ENCODE results near the gene C4A. TPM values are rescaled to one million over a fixed set of nuclear protein-coding genes. Genes with fewer than 3 reads are reported as not detected.

C4A gene
- total RNA-seq, 1 experiment from 2014 or later, result 3.8 TPM

DNA sequence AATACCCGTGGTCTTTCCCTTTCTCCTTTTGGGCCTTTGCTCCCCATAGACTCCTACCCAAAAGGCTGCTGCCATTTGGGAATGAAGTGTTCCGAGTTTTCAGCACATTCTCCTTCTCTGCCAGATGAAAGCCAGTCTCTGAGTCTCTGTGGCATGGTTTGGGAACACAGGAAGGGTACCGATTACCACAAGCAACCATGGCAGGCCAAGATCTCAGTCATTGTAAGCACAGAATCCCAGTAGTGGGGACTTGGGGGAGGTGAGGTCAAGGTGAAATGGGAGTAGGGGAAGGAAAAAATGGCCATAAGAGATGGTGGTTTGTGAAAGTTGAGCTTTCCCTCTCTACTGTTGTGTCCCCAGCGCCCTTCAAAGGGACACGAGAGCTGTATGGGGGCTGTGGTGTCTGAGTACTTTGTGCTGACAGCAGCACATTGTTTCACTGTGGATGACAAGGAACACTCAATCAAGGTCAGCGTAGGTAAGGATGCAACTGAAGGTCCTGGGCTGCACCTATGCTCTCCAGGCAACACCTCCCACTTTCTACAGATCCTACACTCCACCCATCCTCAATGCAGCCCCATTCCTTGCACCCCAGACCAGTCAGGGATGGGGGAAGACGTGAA, 31.8 kb upstream of the C4A start (continued):
- TF ChIP-seq, protein P1, sequence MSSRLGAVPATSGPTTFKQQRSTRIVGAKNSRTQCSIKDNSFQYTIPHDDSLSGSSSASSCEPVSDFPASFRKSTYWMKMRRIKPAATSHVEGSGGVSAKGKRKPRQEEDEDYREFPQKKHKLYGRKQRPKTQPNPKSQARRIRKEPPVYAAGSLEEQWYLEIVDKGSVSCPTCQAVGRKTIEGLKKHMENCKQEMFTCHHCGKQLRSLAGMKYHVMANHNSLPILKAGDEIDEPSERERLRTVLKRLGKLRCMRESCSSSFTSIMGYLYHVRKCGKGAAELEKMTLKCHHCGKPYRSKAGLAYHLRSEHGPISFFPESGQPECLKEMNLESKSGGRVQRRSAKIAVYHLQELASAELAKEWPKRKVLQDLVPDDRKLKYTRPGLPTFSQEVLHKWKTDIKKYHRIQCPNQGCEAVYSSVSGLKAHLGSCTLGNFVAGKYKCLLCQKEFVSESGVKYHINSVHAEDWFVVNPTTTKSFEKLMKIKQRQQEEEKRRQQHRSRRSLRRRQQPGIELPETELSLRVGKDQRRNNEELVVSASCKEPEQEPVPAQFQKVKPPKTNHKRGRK (CRISPR knock-in tag; IDR thresholded peaks at IDR 0.05; ENCODE audit: borderline replicate concordance), result no peak
- TF ChIP-seq, protein P2, sequence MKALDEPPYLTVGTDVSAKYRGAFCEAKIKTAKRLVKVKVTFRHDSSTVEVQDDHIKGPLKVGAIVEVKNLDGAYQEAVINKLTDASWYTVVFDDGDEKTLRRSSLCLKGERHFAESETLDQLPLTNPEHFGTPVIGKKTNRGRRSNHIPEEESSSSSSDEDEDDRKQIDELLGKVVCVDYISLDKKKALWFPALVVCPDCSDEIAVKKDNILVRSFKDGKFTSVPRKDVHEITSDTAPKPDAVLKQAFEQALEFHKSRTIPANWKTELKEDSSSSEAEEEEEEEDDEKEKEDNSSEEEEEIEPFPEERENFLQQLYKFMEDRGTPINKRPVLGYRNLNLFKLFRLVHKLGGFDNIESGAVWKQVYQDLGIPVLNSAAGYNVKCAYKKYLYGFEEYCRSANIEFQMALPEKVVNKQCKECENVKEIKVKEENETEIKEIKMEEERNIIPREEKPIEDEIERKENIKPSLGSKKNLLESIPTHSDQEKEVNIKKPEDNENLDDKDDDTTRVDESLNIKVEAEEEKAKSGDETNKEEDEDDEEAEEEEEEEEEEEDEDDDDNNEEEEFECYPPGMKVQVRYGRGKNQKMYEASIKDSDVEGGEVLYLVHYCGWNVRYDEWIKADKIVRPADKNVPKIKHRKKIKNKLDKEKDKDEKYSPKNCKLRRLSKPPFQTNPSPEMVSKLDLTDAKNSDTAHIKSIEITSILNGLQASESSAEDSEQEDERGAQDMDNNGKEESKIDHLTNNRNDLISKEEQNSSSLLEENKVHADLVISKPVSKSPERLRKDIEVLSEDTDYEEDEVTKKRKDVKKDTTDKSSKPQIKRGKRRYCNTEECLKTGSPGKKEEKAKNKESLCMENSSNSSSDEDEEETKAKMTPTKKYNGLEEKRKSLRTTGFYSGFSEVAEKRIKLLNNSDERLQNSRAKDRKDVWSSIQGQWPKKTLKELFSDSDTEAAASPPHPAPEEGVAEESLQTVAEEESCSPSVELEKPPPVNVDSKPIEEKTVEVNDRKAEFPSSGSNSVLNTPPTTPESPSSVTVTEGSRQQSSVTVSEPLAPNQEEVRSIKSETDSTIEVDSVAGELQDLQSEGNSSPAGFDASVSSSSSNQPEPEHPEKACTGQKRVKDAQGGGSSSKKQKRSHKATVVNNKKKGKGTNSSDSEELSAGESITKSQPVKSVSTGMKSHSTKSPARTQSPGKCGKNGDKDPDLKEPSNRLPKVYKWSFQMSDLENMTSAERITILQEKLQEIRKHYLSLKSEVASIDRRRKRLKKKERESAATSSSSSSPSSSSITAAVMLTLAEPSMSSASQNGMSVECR (CRISPR knock-in tag; IDR thresholded peaks at IDR 0.05; ENCODE audit: borderline replicate concordance), result no peak
- TF ChIP-seq, protein P3, sequence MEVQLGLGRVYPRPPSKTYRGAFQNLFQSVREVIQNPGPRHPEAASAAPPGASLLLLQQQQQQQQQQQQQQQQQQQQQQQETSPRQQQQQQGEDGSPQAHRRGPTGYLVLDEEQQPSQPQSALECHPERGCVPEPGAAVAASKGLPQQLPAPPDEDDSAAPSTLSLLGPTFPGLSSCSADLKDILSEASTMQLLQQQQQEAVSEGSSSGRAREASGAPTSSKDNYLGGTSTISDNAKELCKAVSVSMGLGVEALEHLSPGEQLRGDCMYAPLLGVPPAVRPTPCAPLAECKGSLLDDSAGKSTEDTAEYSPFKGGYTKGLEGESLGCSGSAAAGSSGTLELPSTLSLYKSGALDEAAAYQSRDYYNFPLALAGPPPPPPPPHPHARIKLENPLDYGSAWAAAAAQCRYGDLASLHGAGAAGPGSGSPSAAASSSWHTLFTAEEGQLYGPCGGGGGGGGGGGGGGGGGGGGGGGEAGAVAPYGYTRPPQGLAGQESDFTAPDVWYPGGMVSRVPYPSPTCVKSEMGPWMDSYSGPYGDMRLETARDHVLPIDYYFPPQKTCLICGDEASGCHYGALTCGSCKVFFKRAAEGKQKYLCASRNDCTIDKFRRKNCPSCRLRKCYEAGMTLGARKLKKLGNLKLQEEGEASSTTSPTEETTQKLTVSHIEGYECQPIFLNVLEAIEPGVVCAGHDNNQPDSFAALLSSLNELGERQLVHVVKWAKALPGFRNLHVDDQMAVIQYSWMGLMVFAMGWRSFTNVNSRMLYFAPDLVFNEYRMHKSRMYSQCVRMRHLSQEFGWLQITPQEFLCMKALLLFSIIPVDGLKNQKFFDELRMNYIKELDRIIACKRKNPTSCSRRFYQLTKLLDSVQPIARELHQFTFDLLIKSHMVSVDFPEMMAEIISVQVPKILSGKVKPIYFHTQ (CRISPR knock-in tag; IDR thresholded peaks at IDR 0.05), result no peak

DNA sequence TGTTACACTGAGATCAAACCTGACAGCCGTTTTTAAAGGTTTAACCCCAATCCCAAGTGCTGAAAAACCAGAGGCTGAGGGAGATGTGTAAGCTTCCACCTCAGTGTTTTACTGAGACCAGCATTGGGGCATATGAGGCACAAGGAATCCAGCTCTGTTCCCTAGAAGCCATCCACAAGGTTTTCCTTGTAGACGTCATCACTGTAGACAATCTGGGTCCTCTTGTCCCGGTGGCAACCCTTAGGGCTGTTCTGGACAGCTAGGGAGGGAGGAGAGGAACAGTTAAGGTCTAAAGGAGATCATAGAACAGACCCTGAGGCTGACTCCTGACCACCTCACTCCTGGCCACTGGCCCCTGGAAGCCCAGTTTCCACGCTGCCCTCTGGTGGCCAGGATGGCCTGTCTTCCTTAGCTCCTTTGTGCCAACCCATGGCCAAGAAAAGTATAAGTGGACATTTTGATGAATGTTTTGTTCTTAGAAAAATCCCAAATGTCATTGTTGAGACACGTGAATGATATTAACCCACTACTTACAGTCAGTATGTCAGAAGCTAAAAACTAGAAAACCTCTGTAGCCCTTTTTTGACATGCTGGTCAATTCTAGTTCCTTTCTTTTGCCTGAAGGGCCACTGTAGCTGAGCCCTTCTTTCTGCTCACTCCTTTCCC, 29.6 kb upstream of the C4A start:
- ChIA-PET CTCF (interaction anchor here (0.6 to 2.1 kb wide), 39 partner anchors 10 to 405 kb away, joined by 3 to 21 read pairs (median 5); partner anchors contain the start of genes ABHD16A, ATP6V1G2, C2 and C6orf47), POLR2A (interaction anchor here (0.7 to 1.0 kb wide), 2 partner anchors 54 to 64 kb away, joined by 3 read pairs; no protein-coding TSS in a partner anchor)
- no peaks in the 10 kb centered on the region for H3K4me1 Mint-ChIP-seq
- DNase-seq (ENCODE audit: low spot score) (peak; percentile 70), ATAC-seq (peak; percentile 87)
- peaks cover 18% of the 10 kb centered on the region for H3K27me3 Mint-ChIP-seq (ENCODE audit: low read depth)
- TF ChIP-seq, protein P4, sequence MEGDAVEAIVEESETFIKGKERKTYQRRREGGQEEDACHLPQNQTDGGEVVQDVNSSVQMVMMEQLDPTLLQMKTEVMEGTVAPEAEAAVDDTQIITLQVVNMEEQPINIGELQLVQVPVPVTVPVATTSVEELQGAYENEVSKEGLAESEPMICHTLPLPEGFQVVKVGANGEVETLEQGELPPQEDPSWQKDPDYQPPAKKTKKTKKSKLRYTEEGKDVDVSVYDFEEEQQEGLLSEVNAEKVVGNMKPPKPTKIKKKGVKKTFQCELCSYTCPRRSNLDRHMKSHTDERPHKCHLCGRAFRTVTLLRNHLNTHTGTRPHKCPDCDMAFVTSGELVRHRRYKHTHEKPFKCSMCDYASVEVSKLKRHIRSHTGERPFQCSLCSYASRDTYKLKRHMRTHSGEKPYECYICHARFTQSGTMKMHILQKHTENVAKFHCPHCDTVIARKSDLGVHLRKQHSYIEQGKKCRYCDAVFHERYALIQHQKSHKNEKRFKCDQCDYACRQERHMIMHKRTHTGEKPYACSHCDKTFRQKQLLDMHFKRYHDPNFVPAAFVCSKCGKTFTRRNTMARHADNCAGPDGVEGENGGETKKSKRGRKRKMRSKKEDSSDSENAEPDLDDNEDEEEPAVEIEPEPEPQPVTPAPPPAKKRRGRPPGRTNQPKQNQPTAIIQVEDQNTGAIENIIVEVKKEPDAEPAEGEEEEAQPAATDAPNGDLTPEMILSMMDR (IDR thresholded peaks at IDR 0.05), result peak; percentile 31
- TF ChIP-seq, protein P5, sequence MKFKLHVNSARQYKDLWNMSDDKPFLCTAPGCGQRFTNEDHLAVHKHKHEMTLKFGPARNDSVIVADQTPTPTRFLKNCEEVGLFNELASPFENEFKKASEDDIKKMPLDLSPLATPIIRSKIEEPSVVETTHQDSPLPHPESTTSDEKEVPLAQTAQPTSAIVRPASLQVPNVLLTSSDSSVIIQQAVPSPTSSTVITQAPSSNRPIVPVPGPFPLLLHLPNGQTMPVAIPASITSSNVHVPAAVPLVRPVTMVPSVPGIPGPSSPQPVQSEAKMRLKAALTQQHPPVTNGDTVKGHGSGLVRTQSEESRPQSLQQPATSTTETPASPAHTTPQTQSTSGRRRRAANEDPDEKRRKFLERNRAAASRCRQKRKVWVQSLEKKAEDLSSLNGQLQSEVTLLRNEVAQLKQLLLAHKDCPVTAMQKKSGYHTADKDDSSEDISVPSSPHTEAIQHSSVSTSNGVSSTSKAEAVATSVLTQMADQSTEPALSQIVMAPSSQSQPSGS (CRISPR knock-in tag; IDR thresholded peaks at IDR 0.05; ENCODE audit: borderline replicate concordance, low read depth), result no peak
- TF ChIP-seq RORB (CRISPR knock-in tag; IDR thresholded peaks at IDR 0.05), result no peak
- peaks cover 51% of the 10 kb centered on the region for H3K36me3 Mint-ChIP-seq
- no peaks in the 10 kb centered on the region for H3K9me3 Mint-ChIP-seq
- H3K4me3 Mint-ChIP-seq, result no peak overlapping the region
- H3K27ac Mint-ChIP-seq, result no peak overlapping the region; the same call in 1 of the 2 replicates

DNA sequence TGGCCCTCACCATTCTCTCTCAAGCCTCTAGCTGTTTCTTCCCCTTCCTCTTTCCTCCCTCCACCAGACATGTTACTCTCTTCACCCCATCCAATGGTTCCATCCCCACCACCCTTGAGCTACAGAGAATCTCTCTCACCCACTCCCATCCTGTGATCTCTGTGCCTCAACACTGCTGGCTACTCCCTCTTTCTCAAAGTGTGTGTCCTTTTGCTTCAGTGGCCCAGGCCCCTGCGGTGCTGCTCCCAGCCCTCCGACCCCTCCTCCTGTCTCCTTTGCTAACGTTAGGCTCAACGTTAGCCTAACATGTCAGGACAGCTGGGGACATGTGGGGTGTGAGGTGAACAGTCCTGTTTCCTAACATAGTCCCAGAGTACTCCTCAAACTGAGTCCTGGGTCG, 29.0 kb upstream of the C4A start:
- Mint-ChIP-seq H3K36me3 (peaks cover 51% of the 10 kb centered on the region), H3K4me3 (no peak overlapping the region), H3K27ac (no peak overlapping the region; the same call in 1 of the 2 replicates), H3K4me1 (peaks cover 4% of the 10 kb centered on the region), H3K9me3 (no peaks in the 10 kb centered on the region), H3K27me3 (ENCODE audit: low read depth) (peaks cover 12% of the 10 kb centered on the region)
- no peak for ATAC-seq
- DNase-seq (ENCODE audit: low spot score), result no peak
- POLR2A ChIA-PET, result interaction anchor here (0.7 to 1.0 kb wide), 2 partner anchors 55 to 65 kb away, joined by 3 read pairs; no protein-coding TSS in a partner anchor
- CTCF ChIA-PET, result interaction anchor here (0.6 to 2.1 kb wide), 37 partner anchors 11 to 406 kb away, joined by 3 to 21 read pairs (median 5); partner anchors contain the start of genes ABHD16A, ATP6V1G2, C2 and C6orf47
- no peak for TF ChIP-seq ZNF121 (CRISPR knock-in tag; IDR thresholded peaks at IDR 0.05)
- TF ChIP-seq, protein P1 (CRISPR knock-in tag; IDR thresholded peaks at IDR 0.05; ENCODE audit: borderline replicate concordance), result no peak
- TF ChIP-seq, protein P6, sequence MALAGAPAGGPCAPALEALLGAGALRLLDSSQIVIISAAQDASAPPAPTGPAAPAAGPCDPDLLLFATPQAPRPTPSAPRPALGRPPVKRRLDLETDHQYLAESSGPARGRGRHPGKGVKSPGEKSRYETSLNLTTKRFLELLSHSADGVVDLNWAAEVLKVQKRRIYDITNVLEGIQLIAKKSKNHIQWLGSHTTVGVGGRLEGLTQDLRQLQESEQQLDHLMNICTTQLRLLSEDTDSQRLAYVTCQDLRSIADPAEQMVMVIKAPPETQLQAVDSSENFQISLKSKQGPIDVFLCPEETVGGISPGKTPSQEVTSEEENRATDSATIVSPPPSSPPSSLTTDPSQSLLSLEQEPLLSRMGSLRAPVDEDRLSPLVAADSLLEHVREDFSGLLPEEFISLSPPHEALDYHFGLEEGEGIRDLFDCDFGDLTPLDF (CRISPR knock-in tag; IDR thresholded peaks at IDR 0.05), result no peak
- no peak for TF ChIP-seq GTF2I (CRISPR knock-in tag; conservative IDR thresholded peaks at IDR 0.05)

Measured in WTC11 (cell line).